Activated T-cell treated with anti-CD3 and anti-CD28 coated beads, Interleukin-2, amount 50 U/mL, for 24 hours (primary cell): ENCODE results near the gene SEMA4F.

Experiments used
- DNase-seq: peaks from one replicate; pipeline ENCODE4 v3.0.0-alpha.2; 2020
- H3K27ac Mint-ChIP-seq: 2 replicates; pipeline ENCODE4 v1.8.0; 2020; ENCODE audit warnings: mild to moderate bottlenecking, mixed read lengths
- H3K27me3 Mint-ChIP-seq: 2 replicates; pipeline ENCODE4 v1.8.0; 2020; ENCODE audit warnings: mixed read lengths
- H3K36me3 Mint-ChIP-seq: 2 replicates; pipeline ENCODE4 v1.8.0; 2020; ENCODE audit warnings: low read depth, mixed read lengths
- H3K4me1 Mint-ChIP-seq: 2 replicates; pipeline ENCODE4 v1.8.0; 2020; ENCODE audit warnings: low read depth, mixed read lengths
- H3K4me3 Mint-ChIP-seq: 2 replicates; pipeline ENCODE4 v1.8.0; 2020; ENCODE audit warnings: mild to moderate bottlenecking, moderate library complexity, mixed read lengths
- H3K9me3 Mint-ChIP-seq: 2 replicates; pipeline ENCODE4 v1.8.0; 2020; ENCODE audit warnings: mixed read lengths

SEMA4F gene

DNA sequence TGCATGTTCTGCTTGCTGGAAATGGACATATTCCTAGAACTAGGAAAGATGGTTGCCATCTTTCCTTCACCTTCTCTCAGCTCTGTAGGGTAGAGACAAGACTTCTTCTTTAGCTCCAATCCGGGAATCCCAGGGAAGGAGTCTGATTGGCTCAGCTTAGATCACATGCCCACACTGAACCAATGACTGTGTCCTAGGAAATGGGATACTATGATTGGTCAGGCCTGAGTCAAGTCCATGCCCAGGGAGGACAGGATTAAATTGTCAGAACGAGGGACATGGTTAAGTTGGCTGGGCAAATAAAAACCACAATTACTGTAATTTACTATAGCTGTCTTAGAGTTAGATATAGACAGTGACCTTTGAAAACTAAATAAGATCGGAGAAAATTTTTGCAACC, 31.4 kb downstream of the SEMA4F start:
- no peaks in the 10 kb centered on the region for H3K4me1 Mint-ChIP-seq
- no peak for DNase-seq
- no peaks in the 10 kb centered on the region for H3K9me3 Mint-ChIP-seq
- no peak overlapping the region for H3K4me3 Mint-ChIP-seq
- no peaks in the 10 kb centered on the region for H3K27me3 Mint-ChIP-seq
- H3K27ac Mint-ChIP-seq: no peak overlapping the region
- peaks cover 3% of the 10 kb centered on the region for H3K36me3 Mint-ChIP-seq

DNA sequence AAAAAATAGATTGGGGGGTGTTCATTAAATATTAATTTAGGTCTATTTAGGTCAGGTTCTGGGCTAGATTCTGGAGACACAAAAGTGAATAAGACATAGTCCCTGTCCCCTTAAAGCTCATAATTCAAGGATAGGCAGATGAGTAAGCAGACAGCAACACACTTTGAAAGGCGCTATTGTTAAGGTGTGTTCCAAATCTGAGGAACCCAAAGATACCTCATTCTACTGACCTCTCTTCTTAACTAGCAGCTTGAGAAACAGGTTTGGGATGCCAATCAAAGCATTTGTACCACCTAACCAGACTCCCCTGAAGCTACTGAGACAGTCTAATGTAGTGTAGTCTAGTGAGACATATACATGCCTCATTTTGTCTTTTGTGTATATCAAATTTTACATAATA, 34.8 kb downstream of the SEMA4F start:
- H3K4me1 Mint-ChIP-seq: no peaks in the 10 kb centered on the region
- H3K9me3 Mint-ChIP-seq: no peaks in the 10 kb centered on the region
- no peaks in the 10 kb centered on the region for H3K36me3 Mint-ChIP-seq
- no peak for DNase-seq
- H3K4me3 Mint-ChIP-seq: no peak overlapping the region
- H3K27ac Mint-ChIP-seq: no peak overlapping the region
- H3K27me3 Mint-ChIP-seq: no peaks in the 10 kb centered on the region

GRCh38 chr2:74689671-74690070, 35.6 kb downstream of the SEMA4F start:
- H3K27ac Mint-ChIP-seq: no peak overlapping the region
- H3K36me3 Mint-ChIP-seq: no peaks in the 10 kb centered on the region
- H3K4me3 Mint-ChIP-seq: no peak overlapping the region
- DNase-seq: no peak
- no peaks in the 10 kb centered on the region for H3K9me3 Mint-ChIP-seq
- no peaks in the 10 kb centered on the region for H3K4me1 Mint-ChIP-seq
- H3K27me3 Mint-ChIP-seq: no peaks in the 10 kb centered on the region

- Mint-ChIP-seq H3K27ac (no peak overlapping the region), H3K27me3 (no peaks in the 10 kb centered on the region), H3K4me3 (no peak overlapping the region), H3K4me1 (no peaks in the 10 kb centered on the region), H3K36me3 (no peaks in the 10 kb centered on the region), H3K9me3 (no peaks in the 10 kb centered on the region)
- DNase-seq: no peak
These were observed 36.5 kb downstream of the SEMA4F start for GRCh38 chr2:74690571-74690970.

- no peak for DNase-seq
- H3K27ac Mint-ChIP-seq: no peak overlapping the region
- no peaks in the 10 kb centered on the region for H3K9me3 Mint-ChIP-seq
- no peak overlapping the region for H3K4me3 Mint-ChIP-seq
- H3K4me1 Mint-ChIP-seq: no peaks in the 10 kb centered on the region
- no peaks in the 10 kb centered on the region for H3K27me3 Mint-ChIP-seq
- no peaks in the 10 kb centered on the region for H3K36me3 Mint-ChIP-seq
These were observed 37.9 kb downstream of the SEMA4F start for GRCh38 chr2:74691929-74692328.

DNA sequence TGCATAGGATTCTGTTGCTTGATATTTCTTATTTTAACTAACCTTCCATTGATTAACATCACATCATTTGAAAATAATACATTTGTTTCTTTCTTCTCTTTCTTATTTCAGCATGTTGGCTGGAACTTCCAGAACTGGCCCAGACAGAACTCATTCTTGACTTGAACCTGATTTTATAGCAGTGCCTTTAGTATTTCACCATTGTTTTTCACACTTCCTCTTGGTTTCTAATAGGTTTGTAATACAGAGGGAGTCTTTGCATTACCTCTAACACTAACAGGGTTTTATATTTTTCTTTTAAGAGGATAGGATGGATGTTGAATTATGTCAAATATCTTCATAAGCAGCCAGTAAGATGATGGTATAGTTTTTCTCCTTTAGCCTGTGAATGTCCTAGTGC, 39.2 kb downstream of the SEMA4F start:
- H3K36me3 Mint-ChIP-seq: no peaks in the 10 kb centered on the region
- no peak overlapping the region for H3K4me3 Mint-ChIP-seq
- H3K9me3 Mint-ChIP-seq: no peaks in the 10 kb centered on the region
- no peak for DNase-seq
- no peak overlapping the region for H3K27ac Mint-ChIP-seq
- no peaks in the 10 kb centered on the region for H3K4me1 Mint-ChIP-seq
- no peaks in the 10 kb centered on the region for H3K27me3 Mint-ChIP-seq

- no peak for DNase-seq
- no peaks in the 10 kb centered on the region for H3K9me3 Mint-ChIP-seq
- no peaks in the 10 kb centered on the region for H3K4me1 Mint-ChIP-seq
- no peaks in the 10 kb centered on the region for H3K36me3 Mint-ChIP-seq
- H3K27ac Mint-ChIP-seq: no peak overlapping the region
- H3K27me3 Mint-ChIP-seq: no peaks in the 10 kb centered on the region
- no peak overlapping the region for H3K4me3 Mint-ChIP-seq
These were observed 39.6 kb downstream of the SEMA4F start for GRCh38 chr2:74693668-74694067.

DNA sequence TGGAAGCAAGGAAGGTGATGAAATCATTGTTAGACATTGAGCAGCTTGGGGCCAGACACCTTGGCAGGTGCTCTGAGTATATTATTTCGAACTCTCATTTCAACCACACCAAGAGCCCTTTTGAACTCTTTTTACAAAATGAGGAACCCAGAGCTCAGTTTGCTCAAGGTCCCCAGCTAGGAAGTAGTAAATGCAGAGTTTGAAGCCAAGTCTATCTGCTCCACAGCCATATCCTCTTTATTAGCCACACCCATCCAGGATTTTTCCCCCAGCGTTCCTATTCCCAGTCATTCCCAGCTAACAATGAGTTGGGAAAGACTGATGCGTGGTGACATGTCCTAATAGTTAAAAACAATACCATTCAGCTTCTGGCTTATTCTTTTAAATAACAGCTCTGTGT, 40.2 kb downstream of the SEMA4F start:
- no peaks in the 10 kb centered on the region for H3K9me3 Mint-ChIP-seq
- no peaks in the 10 kb centered on the region for H3K27me3 Mint-ChIP-seq
- H3K4me1 Mint-ChIP-seq: no peaks in the 10 kb centered on the region
- no peak for DNase-seq
- H3K27ac Mint-ChIP-seq: no peak overlapping the region
- H3K36me3 Mint-ChIP-seq: no peaks in the 10 kb centered on the region
- no peak overlapping the region for H3K4me3 Mint-ChIP-seq

GRCh38 chr2:74695663-74696062, 41.6 kb downstream of the SEMA4F start:
- H3K4me3 Mint-ChIP-seq: no peak overlapping the region
- no peaks in the 10 kb centered on the region for H3K36me3 Mint-ChIP-seq
- H3K9me3 Mint-ChIP-seq: no peaks in the 10 kb centered on the region
- H3K4me1 Mint-ChIP-seq: no peaks in the 10 kb centered on the region
- no peaks in the 10 kb centered on the region for H3K27me3 Mint-ChIP-seq
- DNase-seq: no peak
- no peak overlapping the region for H3K27ac Mint-ChIP-seq

- no peaks in the 10 kb centered on the region for H3K9me3 Mint-ChIP-seq
- no peaks in the 10 kb centered on the region for H3K4me1 Mint-ChIP-seq
- DNase-seq: no peak
- no peak overlapping the region for H3K4me3 Mint-ChIP-seq
- no peak overlapping the region for H3K27ac Mint-ChIP-seq
- no peaks in the 10 kb centered on the region for H3K36me3 Mint-ChIP-seq
- H3K27me3 Mint-ChIP-seq: no peaks in the 10 kb centered on the region
These were observed 42.8 kb downstream of the SEMA4F start for GRCh38 chr2:74696829-74697228.

- no peak overlapping the region for H3K4me3 Mint-ChIP-seq
- no peaks in the 10 kb centered on the region for H3K9me3 Mint-ChIP-seq
- no peaks in the 10 kb centered on the region for H3K36me3 Mint-ChIP-seq
- no peak for DNase-seq
- H3K27ac Mint-ChIP-seq: no peak overlapping the region
- H3K4me1 Mint-ChIP-seq: no peaks in the 10 kb centered on the region
- no peaks in the 10 kb centered on the region for H3K27me3 Mint-ChIP-seq
These were observed 46.8 kb downstream of the SEMA4F start for GRCh38 chr2:74700643-74701372.

- H3K27me3 Mint-ChIP-seq: no peaks in the 10 kb centered on the region
- H3K4me3 Mint-ChIP-seq: no peak overlapping the region
- no peak for DNase-seq
- no peaks in the 10 kb centered on the region for H3K4me1 Mint-ChIP-seq
- no peak overlapping the region for H3K27ac Mint-ChIP-seq
- H3K9me3 Mint-ChIP-seq: no peaks in the 10 kb centered on the region
- H3K36me3 Mint-ChIP-seq: no peaks in the 10 kb centered on the region
These were observed 48.1 kb downstream of the SEMA4F start for GRCh38 chr2:74702001-74702715.

DNA sequence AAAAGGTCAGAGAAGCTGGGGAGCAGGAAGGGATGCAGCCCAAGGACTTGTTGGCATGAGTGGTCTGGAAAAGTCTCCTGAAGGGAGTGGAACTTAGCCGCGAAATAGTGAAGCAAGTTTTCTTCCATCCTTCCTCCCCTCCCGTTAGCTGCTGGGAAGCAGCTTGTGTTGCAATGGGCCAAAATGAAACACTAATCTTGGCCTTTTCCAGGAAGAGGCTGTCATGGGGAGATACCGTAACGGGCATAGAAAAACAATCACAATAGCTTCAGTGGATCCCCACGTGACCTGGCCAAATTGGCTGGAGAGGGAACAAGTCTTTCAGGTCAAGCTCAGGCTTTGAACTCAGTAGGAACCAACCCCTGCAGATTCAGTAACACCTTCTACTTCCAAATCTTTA, 49.3 kb downstream of the SEMA4F start:
- Mint-ChIP-seq H3K4me1 (no peaks in the 10 kb centered on the region), H3K27me3 (no peaks in the 10 kb centered on the region), H3K27ac (no peak overlapping the region), H3K4me3 (no peak overlapping the region), H3K9me3 (no peaks in the 10 kb centered on the region), H3K36me3 (no peaks in the 10 kb centered on the region)
- DNase-seq: no peak

DNA sequence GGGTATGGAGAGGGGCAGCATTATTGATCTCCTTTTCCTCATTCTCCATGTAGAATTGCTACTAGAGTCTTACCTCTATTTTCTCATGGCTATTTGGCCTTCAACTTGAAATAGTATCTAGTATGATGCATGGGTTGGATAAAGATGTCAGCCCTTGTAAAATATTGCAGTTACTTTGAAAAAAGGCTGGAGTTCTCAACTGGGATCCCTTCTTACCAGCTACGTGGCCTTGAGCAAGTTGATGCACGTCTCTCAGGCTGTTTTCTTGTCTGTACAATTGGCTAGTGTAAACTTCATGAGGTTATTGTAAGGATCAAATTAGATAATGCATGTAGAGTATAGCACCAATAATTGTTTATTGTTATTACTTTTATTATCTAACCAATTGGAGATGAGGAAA, 50.2 kb downstream of the SEMA4F start:
- no peak overlapping the region for H3K4me3 Mint-ChIP-seq

GRCh38 chr2:74706741-74707140, 52.7 kb downstream of the SEMA4F start:
- Mint-ChIP-seq H3K27me3 (no peaks in the 10 kb centered on the region), H3K4me3 (no peak overlapping the region), H3K9me3 (no peaks in the 10 kb centered on the region), H3K4me1 (no peaks in the 10 kb centered on the region), H3K36me3 (no peaks in the 10 kb centered on the region), H3K27ac (no peak overlapping the region)
- no peak for DNase-seq

More for the DNA sequence above, 50.2 kb downstream of the SEMA4F start:
- DNase-seq: no peak
- Mint-ChIP-seq H3K4me1 (no peaks in the 10 kb centered on the region), H3K27me3 (no peaks in the 10 kb centered on the region), H3K9me3 (no peaks in the 10 kb centered on the region), H3K27ac (no peak overlapping the region), H3K36me3 (no peaks in the 10 kb centered on the region)
